ENCODE measurements around the gene MZF1.

Gene MZF1

DNA sequence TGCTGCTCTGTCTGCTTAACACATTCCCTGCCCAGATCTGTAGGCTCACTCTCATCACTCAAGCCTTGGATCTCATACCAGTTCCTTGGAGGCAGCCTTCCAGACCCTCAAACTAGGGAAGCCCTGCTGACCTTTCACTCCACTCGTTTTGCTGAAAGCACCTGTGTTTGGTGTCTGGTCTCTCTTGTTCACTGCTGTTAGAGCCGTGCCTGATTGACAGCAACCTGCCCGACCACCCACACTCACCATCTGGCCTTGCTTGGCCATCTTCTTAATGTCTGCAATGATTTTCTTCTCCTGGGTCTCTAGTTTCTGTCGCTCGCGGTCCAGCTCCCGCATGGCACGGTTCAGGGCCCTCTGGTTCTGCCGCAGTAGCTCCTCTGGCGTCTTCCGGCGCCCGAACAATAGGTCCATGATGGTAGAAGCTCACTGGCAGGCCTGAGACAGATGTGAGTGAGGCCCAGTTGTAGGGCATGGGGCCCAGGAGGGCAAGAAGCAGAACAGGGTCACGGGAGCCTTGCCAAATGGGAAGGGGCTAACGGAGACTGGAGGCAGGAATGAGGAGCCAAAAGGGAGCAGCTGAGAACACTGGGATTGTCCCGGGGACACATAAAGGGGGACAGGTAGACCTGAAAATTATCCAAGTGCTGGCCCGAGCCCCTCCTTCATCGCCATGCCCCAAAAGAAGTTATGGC is 19.2 kb downstream of the MZF1 start:
- no peak for TF ChIP-seq TEAD4 (IDR thresholded peaks at IDR 0.05)
- no peak for TF ChIP-seq NFIC (IDR thresholded peaks at IDR 0.05)
- TF ChIP-seq CEBPB (IDR thresholded peaks at IDR 0.05) = no peak
- TF ChIP-seq FOXM1 (IDR thresholded peaks at IDR 0.05; ENCODE audit: borderline replicate concordance, low read depth) = no peak
- TF ChIP-seq, protein P1, sequence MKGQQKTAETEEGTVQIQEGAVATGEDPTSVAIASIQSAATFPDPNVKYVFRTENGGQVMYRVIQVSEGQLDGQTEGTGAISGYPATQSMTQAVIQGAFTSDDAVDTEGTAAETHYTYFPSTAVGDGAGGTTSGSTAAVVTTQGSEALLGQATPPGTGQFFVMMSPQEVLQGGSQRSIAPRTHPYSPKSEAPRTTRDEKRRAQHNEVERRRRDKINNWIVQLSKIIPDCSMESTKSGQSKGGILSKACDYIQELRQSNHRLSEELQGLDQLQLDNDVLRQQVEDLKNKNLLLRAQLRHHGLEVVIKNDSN (IDR thresholded peaks at IDR 0.05) = no peak

DNA sequence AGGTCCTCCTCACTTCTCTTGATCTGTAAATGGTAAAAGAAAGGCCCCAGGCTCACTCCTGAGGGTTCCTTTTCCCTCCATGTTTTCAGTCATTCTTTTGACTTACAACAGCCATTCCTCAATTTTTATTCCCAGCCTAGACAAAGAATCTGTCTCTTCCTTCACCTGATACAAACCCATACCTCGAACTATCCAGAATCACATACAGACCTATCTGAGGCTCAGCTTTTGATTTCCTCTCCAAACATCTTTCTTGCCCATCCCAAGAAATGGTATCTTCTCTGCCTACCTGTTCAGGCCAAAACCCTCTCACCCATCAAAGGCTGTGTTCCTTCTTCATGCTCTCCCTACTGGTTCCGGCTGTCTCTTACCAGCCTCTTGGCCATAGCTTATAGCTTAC is 20.5 kb downstream of the MZF1 start:
- TF ChIP-seq NFIC (IDR thresholded peaks at IDR 0.05) (no peak), TCF12 (IDR thresholded peaks at IDR 0.05; ENCODE audit: low read depth) (no peak), TEAD4 (IDR thresholded peaks at IDR 0.05) (no peak), FOXM1 (IDR thresholded peaks at IDR 0.05; ENCODE audit: borderline replicate concordance, low read depth) (no peak), CREB1 (IDR thresholded peaks at IDR 0.05; ENCODE audit: low read depth) (no peak), TAF1 (IDR thresholded peaks at IDR 0.05; ENCODE audit: low read depth) (no peak), YY1 (IDR thresholded peaks at IDR 0.05; ENCODE audit: low read depth) (no peak), EGR1 (IDR thresholded peaks at IDR 0.05) (no peak), CEBPB (IDR thresholded peaks at IDR 0.05) (no peak), ZBTB7A (IDR thresholded peaks at IDR 0.05; ENCODE audit: low read depth) (no peak)
- TF ChIP-seq, protein P1 (IDR thresholded peaks at IDR 0.05) = no peak

DNA sequence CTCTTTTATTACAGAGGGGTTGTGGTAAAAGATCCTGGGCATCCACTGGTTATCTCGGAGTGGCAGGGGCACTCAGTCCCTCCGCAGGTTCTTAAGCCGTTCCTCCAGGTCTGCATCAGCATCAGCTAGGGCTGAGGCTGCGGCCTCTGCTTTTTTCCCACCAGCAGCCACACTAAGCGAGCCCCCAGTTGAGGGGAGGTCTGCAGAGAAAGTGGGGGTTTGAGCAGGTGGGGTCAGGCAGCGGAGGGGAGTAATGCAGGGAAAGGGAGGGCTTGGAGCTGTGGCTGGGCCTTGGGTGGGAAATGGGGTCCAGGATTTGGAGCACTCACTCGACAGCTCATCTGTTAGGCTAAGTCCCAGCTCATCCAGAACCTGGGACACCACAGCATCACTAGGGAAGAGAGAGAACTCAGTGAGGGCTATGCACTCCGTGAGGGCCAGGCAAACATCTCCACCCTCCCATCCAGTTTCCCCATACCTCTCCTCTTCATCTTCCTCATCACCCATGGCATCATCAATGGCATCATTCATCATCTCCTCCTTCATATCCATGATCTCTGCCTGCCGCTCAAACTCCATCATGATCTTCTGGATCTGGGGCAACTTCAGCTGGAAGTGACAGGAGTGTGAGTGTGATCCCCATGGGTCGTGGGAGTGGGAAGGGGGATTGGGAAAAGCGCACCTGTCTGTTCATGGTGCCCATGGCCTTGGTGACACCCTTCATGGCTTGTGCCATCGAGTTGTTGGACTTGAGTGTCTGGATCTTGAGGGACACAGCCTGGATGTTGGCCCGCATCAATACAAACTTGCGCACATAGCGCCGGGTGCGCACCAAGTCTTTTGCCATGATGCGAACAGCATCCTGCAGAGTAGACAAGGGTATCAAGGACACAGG is 21.3 kb downstream of the MZF1 start:
- TF ChIP-seq, protein P1 (IDR thresholded peaks at IDR 0.05) = no peak
- TF ChIP-seq YY1 (IDR thresholded peaks at IDR 0.05; ENCODE audit: low read depth) (no peak), CEBPB (IDR thresholded peaks at IDR 0.05) (no peak), TCF12 (IDR thresholded peaks at IDR 0.05; ENCODE audit: low read depth) (no peak), EGR1 (IDR thresholded peaks at IDR 0.05) (no peak), CREB1 (IDR thresholded peaks at IDR 0.05; ENCODE audit: low read depth) (no peak), RAD21 (IDR thresholded peaks at IDR 0.05; ENCODE audit: low read depth) (no peak), TEAD4 (IDR thresholded peaks at IDR 0.05) (no peak), EP300 (IDR thresholded peaks at IDR 0.05; ENCODE audit: borderline replicate concordance) (no peak), NFIC (IDR thresholded peaks at IDR 0.05) (no peak), TAF1 (IDR thresholded peaks at IDR 0.05; ENCODE audit: low read depth) (no peak)
- TF ChIP-seq, protein P2, sequence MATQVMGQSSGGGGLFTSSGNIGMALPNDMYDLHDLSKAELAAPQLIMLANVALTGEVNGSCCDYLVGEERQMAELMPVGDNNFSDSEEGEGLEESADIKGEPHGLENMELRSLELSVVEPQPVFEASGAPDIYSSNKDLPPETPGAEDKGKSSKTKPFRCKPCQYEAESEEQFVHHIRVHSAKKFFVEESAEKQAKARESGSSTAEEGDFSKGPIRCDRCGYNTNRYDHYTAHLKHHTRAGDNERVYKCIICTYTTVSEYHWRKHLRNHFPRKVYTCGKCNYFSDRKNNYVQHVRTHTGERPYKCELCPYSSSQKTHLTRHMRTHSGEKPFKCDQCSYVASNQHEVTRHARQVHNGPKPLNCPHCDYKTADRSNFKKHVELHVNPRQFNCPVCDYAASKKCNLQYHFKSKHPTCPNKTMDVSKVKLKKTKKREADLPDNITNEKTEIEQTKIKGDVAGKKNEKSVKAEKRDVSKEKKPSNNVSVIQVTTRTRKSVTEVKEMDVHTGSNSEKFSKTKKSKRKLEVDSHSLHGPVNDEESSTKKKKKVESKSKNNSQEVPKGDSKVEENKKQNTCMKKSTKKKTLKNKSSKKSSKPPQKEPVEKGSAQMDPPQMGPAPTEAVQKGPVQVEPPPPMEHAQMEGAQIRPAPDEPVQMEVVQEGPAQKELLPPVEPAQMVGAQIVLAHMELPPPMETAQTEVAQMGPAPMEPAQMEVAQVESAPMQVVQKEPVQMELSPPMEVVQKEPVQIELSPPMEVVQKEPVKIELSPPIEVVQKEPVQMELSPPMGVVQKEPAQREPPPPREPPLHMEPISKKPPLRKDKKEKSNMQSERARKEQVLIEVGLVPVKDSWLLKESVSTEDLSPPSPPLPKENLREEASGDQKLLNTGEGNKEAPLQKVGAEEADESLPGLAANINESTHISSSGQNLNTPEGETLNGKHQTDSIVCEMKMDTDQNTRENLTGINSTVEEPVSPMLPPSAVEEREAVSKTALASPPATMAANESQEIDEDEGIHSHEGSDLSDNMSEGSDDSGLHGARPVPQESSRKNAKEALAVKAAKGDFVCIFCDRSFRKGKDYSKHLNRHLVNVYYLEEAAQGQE (IDR thresholded peaks at IDR 0.05; ENCODE audit: low read depth) = no peak
- TF ChIP-seq, protein P3, sequence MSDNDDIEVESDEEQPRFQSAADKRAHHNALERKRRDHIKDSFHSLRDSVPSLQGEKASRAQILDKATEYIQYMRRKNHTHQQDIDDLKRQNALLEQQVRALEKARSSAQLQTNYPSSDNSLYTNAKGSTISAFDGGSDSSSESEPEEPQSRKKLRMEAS (IDR thresholded peaks at IDR 0.05) = no peak

DNA sequence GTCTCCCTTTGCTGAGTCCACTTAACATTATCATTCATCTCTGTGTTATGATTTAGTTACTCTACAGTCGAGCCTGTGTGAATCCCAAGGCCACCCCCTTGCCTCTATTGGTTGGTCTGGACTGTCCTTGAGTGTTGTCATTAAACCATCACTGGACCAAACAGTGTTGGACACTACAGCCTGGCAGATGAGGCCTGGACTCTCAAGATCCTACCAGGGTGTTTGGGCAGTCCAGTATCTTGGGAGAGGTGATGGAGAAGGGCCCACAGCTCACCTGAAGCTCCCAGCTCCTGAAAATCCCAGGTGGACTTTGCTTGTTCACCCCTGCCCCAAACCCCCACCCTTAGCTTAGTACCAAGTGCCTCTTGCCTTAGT is 22.0 kb downstream of the MZF1 start:
- TF ChIP-seq, protein P2 (IDR thresholded peaks at IDR 0.05; ENCODE audit: low read depth) = no peak
- TF ChIP-seq TEAD4 (IDR thresholded peaks at IDR 0.05) = no peak
- no peak for TF ChIP-seq CEBPB (IDR thresholded peaks at IDR 0.05)
- TF ChIP-seq TCF12 (IDR thresholded peaks at IDR 0.05; ENCODE audit: low read depth) = no peak
- TF ChIP-seq, protein P1 (IDR thresholded peaks at IDR 0.05) = no peak
- TF ChIP-seq ZBTB7A (IDR thresholded peaks at IDR 0.05; ENCODE audit: low read depth) = no peak

Data from Ishikawa (cell line).